ENCODE measurements around the gene MBOAT2.

DNA sequence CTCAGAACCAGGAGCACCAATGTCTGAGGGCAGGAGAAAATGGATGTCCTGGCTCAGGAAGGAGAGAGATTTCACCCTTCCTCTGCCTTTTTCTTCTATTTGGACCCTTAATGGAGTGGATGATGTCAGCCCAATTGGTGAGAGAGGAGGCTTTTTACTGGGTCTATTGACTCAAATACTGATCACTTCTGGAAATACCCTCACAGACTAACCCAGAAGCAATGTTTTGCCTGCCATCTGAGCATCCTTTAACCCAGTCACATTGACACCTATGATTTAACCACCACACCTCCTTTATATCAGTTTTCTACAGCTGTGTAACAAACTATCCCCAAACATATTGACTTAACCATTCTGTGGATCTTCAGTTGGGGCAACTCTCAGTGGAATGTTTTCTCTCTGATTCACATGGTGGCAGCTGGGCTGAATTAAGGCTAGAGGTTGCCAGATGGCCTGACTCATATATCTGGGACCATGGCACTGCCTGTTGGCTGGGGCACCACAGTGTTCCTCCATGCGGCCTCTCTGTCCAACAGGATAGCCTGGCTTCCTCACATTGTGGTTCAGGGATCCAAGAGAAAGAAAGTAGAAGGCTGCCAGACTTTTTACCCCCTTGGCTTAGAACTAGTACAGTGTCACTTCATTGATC, 18.2 kb upstream of the MBOAT2 start:
- TF ChIP-seq, protein P1, sequence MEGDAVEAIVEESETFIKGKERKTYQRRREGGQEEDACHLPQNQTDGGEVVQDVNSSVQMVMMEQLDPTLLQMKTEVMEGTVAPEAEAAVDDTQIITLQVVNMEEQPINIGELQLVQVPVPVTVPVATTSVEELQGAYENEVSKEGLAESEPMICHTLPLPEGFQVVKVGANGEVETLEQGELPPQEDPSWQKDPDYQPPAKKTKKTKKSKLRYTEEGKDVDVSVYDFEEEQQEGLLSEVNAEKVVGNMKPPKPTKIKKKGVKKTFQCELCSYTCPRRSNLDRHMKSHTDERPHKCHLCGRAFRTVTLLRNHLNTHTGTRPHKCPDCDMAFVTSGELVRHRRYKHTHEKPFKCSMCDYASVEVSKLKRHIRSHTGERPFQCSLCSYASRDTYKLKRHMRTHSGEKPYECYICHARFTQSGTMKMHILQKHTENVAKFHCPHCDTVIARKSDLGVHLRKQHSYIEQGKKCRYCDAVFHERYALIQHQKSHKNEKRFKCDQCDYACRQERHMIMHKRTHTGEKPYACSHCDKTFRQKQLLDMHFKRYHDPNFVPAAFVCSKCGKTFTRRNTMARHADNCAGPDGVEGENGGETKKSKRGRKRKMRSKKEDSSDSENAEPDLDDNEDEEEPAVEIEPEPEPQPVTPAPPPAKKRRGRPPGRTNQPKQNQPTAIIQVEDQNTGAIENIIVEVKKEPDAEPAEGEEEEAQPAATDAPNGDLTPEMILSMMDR (IDR thresholded peaks at IDR 0.05; ENCODE audit: borderline replicate concordance, extremely low read depth, low read length, poor library complexity, severe bottlenecking), result no peak
- TF ChIP-seq EZH2 (IDR thresholded peaks at IDR 0.05; ENCODE audit: borderline replicate concordance, low read depth, low read length, severe bottlenecking), result no peak
